K562 (cell line): ENCODE results near the gene PRDX1. TPM values are rescaled to one million over a fixed set of nuclear protein-coding genes. Genes with fewer than 3 reads are reported as not detected.

Source experiments
- ATF7 ChIP-seq: fragments of 450-650 bp; IDR thresholded peaks from 2 replicates; pipeline ENCODE4 v1.7.1; 2014; ENCODE audit warnings: mild to moderate bottlenecking, moderate library complexity
- BHLHE40 ChIP-seq: IDR thresholded peaks from 2 replicates; pipeline ENCODE4 v1.6.1; 2011; ENCODE audit warnings: low read length, improper control_type of control experiment
- CBX3 ChIP-seq, 2 experiments: IDR thresholded peaks; 1 replicate in 1 of 2; 2 replicates in 1 of 2; pipeline ENCODE4 v1.6.1; 2012; ENCODE audit warnings: inconsistent platforms in 2 of 2, low read length in 2 of 2, borderline replicate concordance in 1 of 2, control low read depth in 1 of 2
- DPF2 ChIP-seq: fragments of 450-650 bp; IDR thresholded peaks from 2 replicates; pipeline ENCODE4 v1.6.1; 2016
- EWSR1 ChIP-seq: fragments of 450-650 bp; IDR thresholded peaks from 2 replicates; pipeline ENCODE4 v1.6.1; 2018; ENCODE audit warnings: borderline replicate concordance, mild to moderate bottlenecking, low read depth, moderate library complexity; ENCODE audit not compliant: partially characterized antibody
- MAFK ChIP-seq: IDR thresholded peaks from 2 replicates; pipeline ENCODE4 v1.6.1; 2011; ENCODE audit warnings: low read length, improper control_type of control experiment
- MTA2 ChIP-seq: fragments of 450-650 bp; IDR thresholded peaks from 2 replicates; pipeline ENCODE4 v1.6.1; 2016; ENCODE audit warnings: low read depth
- NBN ChIP-seq: fragments of 450-650 bp; IDR thresholded peaks from 2 replicates; pipeline ENCODE4 v1.6.1; 2016; ENCODE audit warnings: low read depth, mild to moderate bottlenecking
- POLR2AphosphoS5 ChIP-seq: IDR thresholded peaks from 2 replicates; pipeline ENCODE4 v1.6.1; 2011; ENCODE audit warnings: mild to moderate bottlenecking, low read depth, low read length, moderate library complexity; ENCODE audit not compliant: control insufficient read depth, insufficient read depth
- RCOR1 ChIP-seq, 2 experiments: IDR thresholded peaks; 2 replicates each; pipeline ENCODE4 v1.6.1; 2012; ENCODE audit warnings: low read depth in 2 of 2, low read length in 2 of 2, borderline replicate concordance in 1 of 2, improper control_type of control experiment in 1 of 2
- RNF2 ChIP-seq: sonication (generic); IDR thresholded peaks from 2 replicates; pipeline ENCODE4 v1.6.1; 2016
- SMAD4 ChIP-seq: fragments of 250-450 bp; sonication (Bioruptor Pico); conservative IDR thresholded peaks from 2 replicates; pipeline ENCODE4 v1.8.0; 2021; ENCODE audit warnings: inconsistent platforms, mild to moderate bottlenecking, moderate library complexity
- SRF ChIP-seq, 2 experiments: fragments of 250-450, 450-650 bp in 1 of 2; sonication (Bioruptor Pico) in 1 of 2; sonication (generic) in 1 of 2; formaldehyde crosslinking; IDR thresholded peaks; 2 replicates each; pipeline versions ENCODE4 v1.5.0 to v1.5.1; 2020 to 2022; ENCODE audit warnings: mild to moderate bottlenecking in 1 of 2, missing genetic modification reagents in 1 of 2
- TFAM ChIP-seq: fragments of 250-450 bp; sonication (Bioruptor Pico); conservative IDR thresholded peaks from 2 replicates; pipeline ENCODE4 v1.5.0; 2021; ENCODE audit warnings: mild to moderate bottlenecking, moderate library complexity
- USF1 ChIP-seq: sonication (generic); formaldehyde crosslinking; IDR thresholded peaks from 2 replicates; pipeline ENCODE4 v1.9.0; 2022; ENCODE audit warnings: mild to moderate bottlenecking, missing genetic modification reagents
- ZBTB11 ChIP-seq, 3 experiments: fragments of 200-800 bp in 1 of 3; fragments of 250-450 bp in 1 of 3; fragments of 450-650 bp in 1 of 3; sonication (Bioruptor Pico) in 1 of 3; sonication (Bioruptor generic) in 1 of 3; formaldehyde crosslinking in 1 of 3; IDR thresholded peaks; 2 replicates each; pipeline versions ENCODE4 v1.6.1 to v1.8.0; 2016 to 2022; ENCODE audit warnings: mild to moderate bottlenecking in 2 of 3, missing genetic modification characterization in 2 of 3, missing compliant biosample characterization in 1 of 3, moderate library complexity in 1 of 3
- ZFP30 ChIP-seq: fragments of 250-450 bp; sonication (Bioruptor Pico); IDR thresholded peaks from 2 replicates; pipeline ENCODE4 v1.8.0; 2022; ENCODE audit warnings: moderate library complexity, mild to moderate bottlenecking, inconsistent platforms, borderline replicate concordance
- ZNF184 ChIP-seq: sonication (generic); formaldehyde crosslinking; IDR thresholded peaks from 2 replicates; pipeline ENCODE4 v1.5.0; 2020; ENCODE audit warnings: missing genetic modification reagents
- ZNF445 ChIP-seq: fragments of 250-450 bp; sonication (Bioruptor Pico); IDR thresholded peaks from 2 replicates; pipeline ENCODE4 v1.4.0; 2020; ENCODE audit warnings: low read depth, mild to moderate bottlenecking, moderate library complexity
- ZNF57 ChIP-seq: fragments of 450-650 bp; formaldehyde crosslinking; IDR thresholded peaks from 2 replicates; pipeline ENCODE4 v1.4.0; 2020; ENCODE audit warnings: mild to moderate bottlenecking, moderate library complexity
- ZZZ3 ChIP-seq: fragments of 450-650 bp; IDR thresholded peaks from 2 replicates; pipeline ENCODE4 v1.6.1; 2016; ENCODE audit warnings: antibody characterized with exemption, mild to moderate bottlenecking, moderate library complexity
- polyA plus RNA-seq, 8 experiments: library from polyadenylated mRNA; depleted of rRNA in 4 of 8; stranded (reverse) in 5 of 8; unstranded in 3 of 8; fragments of >200 nt; fragmentation: Nextera tagmentation in 2 of 8; fragmentation: Illumina TruSeq in 1 of 8; extraction: Ambion mirVana in 2 of 8; extraction: Trizol in 1 of 8; gene quantifications; 2 replicates each; pipeline versions ENCODE4 v1.2.1 to v1.2.3, GENCODE V29; 2011 to 2014; ENCODE audit warnings: inconsistent platforms in 1 of 8, missing spikeins in 1 of 8
- total RNA-seq, 7 experiments: library from RNA; depleted of rRNA in 6 of 7; stranded (reverse); fragments of >200 nt in 6 of 7; fragmentation: Illumina TruSeq in 2 of 7; extraction: Trizol in 2 of 7; gene quantifications; 2 replicates each; pipeline versions ENCODE4 v1.2.1 to v1.2.3, GENCODE V29; 2011 to 2021; ENCODE audit warnings: low replicate concordance in 1 of 7
- TF ChIP-seq, protein P1 (sequence below), 2 experiments: fragments of 450-650 bp in 1 of 2; sonication (generic) in 1 of 2; formaldehyde crosslinking in 1 of 2; IDR thresholded peaks in 1 of 2; conservative IDR thresholded peaks in 1 of 2; 2 replicates each; pipeline versions ENCODE4 v1.6.1 to v1.8.1; 2016 to 2023; ENCODE audit warnings: mild to moderate bottlenecking in 2 of 2, moderate library complexity in 2 of 2, inconsistent platforms in 1 of 2, missing genetic modification reagents in 1 of 2

The PRDX1 gene
- total and polyA plus RNA-seq, 9 of the 15 experiments (the other 6 are each of a cell fraction or from before 2014, with no cell fraction given) = 748 to 2,388 (median 1,045) TPM

GRCh38 chr1:45569962-45570581 is 48.4 kb upstream of the PRDX1 start (continued):
- TF ChIP-seq MTA2 (no peak), EWSR1 (no peak), ZFP30 (CRISPR knock-in tag) (no peak), ZNF445 (CRISPR knock-in tag) (no peak), ZNF57 (CRISPR knock-in tag) (no peak), ZZZ3 (0 out of 2 replicates have a peak, but pooled peaks have one; percentile 43), CBX3 (IDR thresholded peaks at IDR 0.05; ENCODE audit: borderline replicate concordance in 1 of 2, low read length in 2 of 2) (peak in 1 of 2 experiments; percentile 51; a peak in 1 of 3 replicates), ZBTB11 (CRISPR knock-in tag; IDR thresholded peaks at IDR 0.05) (no peak), TFAM (CRISPR knock-in tag) (no peak), RCOR1 (IDR thresholded peaks at IDR 0.05; ENCODE audit: borderline replicate concordance in 1 of 2, low read depth in 2 of 2, low read length in 2 of 2) (peak in 1 of 2 experiments; percentile 68; a peak in 1 of 4 replicates), DPF2 (no peak), ZNF184 (CRISPR knock-in tag) (peak; percentile 83), RNF2 (no peak), MAFK (0 out of 2 replicates have a peak, but pooled peaks have one; percentile 21), SMAD4 (0 out of 2 replicates have a peak, but pooled peaks have one; percentile 30), NBN (0 out of 2 replicates have a peak, but pooled peaks have one; percentile 41), POLR2AphosphoS5 (peak; percentile 37; the same call in 1 of the 2 replicates), SRF (CRISPR knock-in tag; IDR thresholded peaks at IDR 0.05) (no peak), USF1 (CRISPR knock-in tag) (peak; percentile 12; the same call in 1 of the 2 replicates), ATF7 (0 out of 2 replicates have a peak, but pooled peaks have one; percentile 41), BHLHE40 (peak; percentile 81)
- TF ChIP-seq, protein P1, sequence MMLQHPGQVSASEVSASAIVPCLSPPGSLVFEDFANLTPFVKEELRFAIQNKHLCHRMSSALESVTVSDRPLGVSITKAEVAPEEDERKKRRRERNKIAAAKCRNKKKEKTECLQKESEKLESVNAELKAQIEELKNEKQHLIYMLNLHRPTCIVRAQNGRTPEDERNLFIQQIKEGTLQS (IDR thresholded peaks at IDR 0.05) = no peak
- TF ChIP-seq, protein P1 (CRISPR knock-in tag; conservative IDR thresholded peaks at IDR 0.05) = peak; percentile 61; the same call in 1 of the 2 replicates
